ENCODE results near the gene GAL3ST2. TPM values are rescaled to one million over a fixed set of nuclear protein-coding genes. Genes with fewer than 3 reads are reported as not detected.

GAL3ST2 gene
- polyA plus RNA-seq, 1 of the 3 experiments (the other 2 are of a cell fraction) = 0.15 TPM

GRCh38 chr2:241843321-241844065 is 66.9 kb downstream of the GAL3ST2 start:
- Histone ChIP-seq H3K9me3 (no peaks in the 10 kb centered on the region), H3K4me1 (ENCODE audit: control insufficient read depth in 1 of 2, insufficient read depth in 2 of 2, low read depth in 1 of 2, low read length in 1 of 2) (no peaks in the 10 kb centered on the region; a peak in 1 of 4 replicates), H3K9me2 (no peaks in the 10 kb centered on the region), H3K4me3 (ENCODE audit: low read depth in 2 of 2, low read length in 1 of 2) (no peak overlapping the region; a peak in 1 of 4 replicates), H4K20me1 (ENCODE audit: insufficient read depth) (no peaks in the 10 kb centered on the region), H3K27ac (ENCODE audit: low read depth in 2 of 2, low read length in 1 of 2) (no peak overlapping the region), H2AFZ (ENCODE audit: low read depth) (no peak overlapping the region), H3K79me2 (ENCODE audit: insufficient read depth) (no peaks in the 10 kb centered on the region), H3F3A (replicated peaks; ENCODE audit: insufficient read depth) (no peaks in the 10 kb centered on the region), H3K4me2 (no peak overlapping the region), H3K9ac (no peak overlapping the region), H3K27me3 (ENCODE audit: insufficient read depth) (no peaks in the 10 kb centered on the region), H3K36me3 (replicated peaks in 1 of 2; ENCODE audit: control insufficient read depth in 1 of 2, insufficient read depth in 2 of 2, low read length in 1 of 2) (no peaks in the 10 kb centered on the region)
- ChIA-PET CTCF (interaction anchor here (1.4 to 1.7 kb wide), 2 partner anchors 9 to 17 kb away, joined by 4 to 5 read pairs; no protein-coding TSS in a partner anchor), POLR2A (no interaction called here)
- 40% methylated on average over 2 of the region's 52 CpGs for WGBS (ENCODE audit: low lambda C conversion rate)
- DNase-seq = no peak
- TF ChIP-seq ELF1 (IDR thresholded peaks at IDR 0.05) (no peak), PBX3 (IDR thresholded peaks at IDR 0.05) (no peak), EP300 (IDR thresholded peaks at IDR 0.05; ENCODE audit: borderline replicate concordance in 1 of 2, low read depth in 1 of 2, low read length in 1 of 2) (no peak), FOXJ3 (CRISPR knock-in tag; IDR thresholded peaks at IDR 0.05) (no peak), RXRA (IDR thresholded peaks at IDR 0.05; ENCODE audit: borderline replicate concordance, low read depth) (no peak), POLR2AphosphoS5 (IDR thresholded peaks at IDR 0.05; ENCODE audit: low read depth, low read length) (no peak), REST (IDR thresholded peaks at IDR 0.05; ENCODE audit: low read depth, low read length) (no peak), TAF1 (IDR thresholded peaks at IDR 0.05; ENCODE audit: borderline replicate concordance, low read depth, low read length) (no peak), RAD21 (IDR thresholded peaks at IDR 0.05; ENCODE audit: low read length) (no peak), CHD2 (IDR thresholded peaks at IDR 0.05; ENCODE audit: low read length, partially characterized antibody) (no peak), USF2 (IDR thresholded peaks at IDR 0.05; ENCODE audit: borderline replicate concordance, low read depth, low read length) (no peak), RCOR1 (IDR thresholded peaks at IDR 0.05; ENCODE audit: low read length) (no peak), RFX5 (IDR thresholded peaks at IDR 0.05; ENCODE audit: low read length) (no peak), IRF3 (IDR thresholded peaks at IDR 0.05; ENCODE audit: low read depth, low read length) (no peak), EZH2phosphoT487 (IDR thresholded peaks at IDR 0.05; ENCODE audit: borderline replicate concordance, low read depth) (no peak)
